Gastrocnemius medialis (tissue), 4 donors: ENCODE data around the gene STEAP4.

Source experiments
- POLR2A ChIP-seq, 2 donors: fragments of 450-650 bp; IDR thresholded peaks; one replicate each; pipeline ENCODE4 v1.6.1; 2017; ENCODE audit warnings: antibody characterized with exemption in 2 of 2, mild to moderate bottlenecking in 2 of 2, moderate library complexity in 2 of 2
- TF ChIP-seq, protein P1 (sequence below), 5 experiments: fragments of 450-650 bp in 3 of 5; fragments of 200-600 bp in 2 of 5; sonication (generic) in 2 of 5; IDR thresholded peaks in 4 of 5; conservative IDR thresholded peaks in 1 of 5; 1 replicate in 4 of 5; 2 replicates in 1 of 5; pipeline ENCODE4 v1.5.1; 2016 to 2019; ENCODE audit warnings: antibody characterized with exemption in 5 of 5, mild to moderate bottlenecking in 3 of 5, moderate library complexity in 3 of 5

DNA sequence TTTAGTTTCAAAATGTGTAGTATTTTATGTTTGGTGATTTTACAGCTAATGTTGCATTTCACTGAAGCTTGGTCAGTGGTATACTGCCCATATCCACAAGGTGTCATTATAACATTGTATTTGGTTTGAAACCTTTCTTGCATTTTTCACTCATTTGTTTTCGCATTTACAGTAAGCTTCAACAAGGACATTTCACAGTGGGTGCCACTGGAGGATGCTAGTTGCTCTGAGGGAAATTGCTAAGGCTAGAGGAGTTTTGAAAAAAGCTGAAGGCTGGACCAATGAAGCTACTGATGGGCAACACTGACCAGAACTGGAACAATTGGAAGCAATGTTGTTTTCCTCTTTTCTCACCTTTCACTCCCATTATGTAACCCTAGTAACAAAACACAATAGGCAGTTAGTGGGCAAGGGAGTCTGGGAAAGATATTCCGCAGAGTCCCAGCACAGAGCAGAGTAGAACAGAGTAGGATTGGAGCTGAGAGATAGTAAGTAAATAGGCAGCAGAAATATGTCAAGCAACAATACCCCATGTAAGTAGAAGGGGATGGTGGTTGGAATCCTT, 63.3 kb downstream of the STEAP4 start:
- TF ChIP-seq, protein P1, sequence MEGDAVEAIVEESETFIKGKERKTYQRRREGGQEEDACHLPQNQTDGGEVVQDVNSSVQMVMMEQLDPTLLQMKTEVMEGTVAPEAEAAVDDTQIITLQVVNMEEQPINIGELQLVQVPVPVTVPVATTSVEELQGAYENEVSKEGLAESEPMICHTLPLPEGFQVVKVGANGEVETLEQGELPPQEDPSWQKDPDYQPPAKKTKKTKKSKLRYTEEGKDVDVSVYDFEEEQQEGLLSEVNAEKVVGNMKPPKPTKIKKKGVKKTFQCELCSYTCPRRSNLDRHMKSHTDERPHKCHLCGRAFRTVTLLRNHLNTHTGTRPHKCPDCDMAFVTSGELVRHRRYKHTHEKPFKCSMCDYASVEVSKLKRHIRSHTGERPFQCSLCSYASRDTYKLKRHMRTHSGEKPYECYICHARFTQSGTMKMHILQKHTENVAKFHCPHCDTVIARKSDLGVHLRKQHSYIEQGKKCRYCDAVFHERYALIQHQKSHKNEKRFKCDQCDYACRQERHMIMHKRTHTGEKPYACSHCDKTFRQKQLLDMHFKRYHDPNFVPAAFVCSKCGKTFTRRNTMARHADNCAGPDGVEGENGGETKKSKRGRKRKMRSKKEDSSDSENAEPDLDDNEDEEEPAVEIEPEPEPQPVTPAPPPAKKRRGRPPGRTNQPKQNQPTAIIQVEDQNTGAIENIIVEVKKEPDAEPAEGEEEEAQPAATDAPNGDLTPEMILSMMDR (IDR thresholded peaks at IDR 0.05 in 4 of 5, conservative IDR thresholded peaks at IDR 0.05 in 1 of 5): peak; percentile 34 to 57 (median 38)
- no peak for TF ChIP-seq POLR2A (IDR thresholded peaks at IDR 0.05)
